Stomach (tissue), 9 donors: ENCODE data around the gene ANKRD6. TPM values are rescaled to one million over a fixed set of nuclear protein-coding genes. Genes with fewer than 3 reads are reported as not detected.

ENCODE experiments used
- DNase-seq, 2 donors: peaks; one replicate each; pipeline versions ENCODE4 v3.0.0 to v3.0.0-alpha.2; 2013 to 2019
- H3K27ac ChIP-seq, 5 donors: fragments of 200-600 bp in 4 of 5; sonication (generic) in 4 of 5; one replicate each; pipeline ENCODE4 v1.5.1; 2013 to 2019; ENCODE audit warnings: mild to moderate bottlenecking in 1 of 5, moderate library complexity in 1 of 5
- H3K27me3 ChIP-seq, 3 donors: fragments of 200-600 bp; sonication (generic); one replicate each; pipeline ENCODE4 v1.5.1; 2017 to 2019; ENCODE audit warnings: mixed run types in 1 of 3
- H3K36me3 ChIP-seq, 4 donors: fragments of 200-600 bp; sonication (generic); 1 replicate in 3 of 4; 2 replicates in 1 of 4; pipeline ENCODE4 v1.5.1; 2016 to 2019
- H3K4me1 ChIP-seq, 4 donors: fragments of 200-600 bp; sonication (generic); one replicate each; pipeline ENCODE4 v1.5.1; 2016 to 2019
- H3K4me3 ChIP-seq, 4 donors: fragments of 200-600 bp; sonication (generic) in 3 of 4; one replicate each; pipeline ENCODE4 v1.5.1; 2016 to 2019; ENCODE audit warnings: mild to moderate bottlenecking in 1 of 4
- H3K9me3 ChIP-seq, 4 donors: fragments of 200-600 bp; sonication (generic); one replicate each; pipeline ENCODE4 v1.5.1; 2016 to 2019
- CTCF ChIP-seq, 7 experiments: fragments of 450-650 bp in 4 of 7; fragments of 200-600 bp in 3 of 7; sonication (generic) in 3 of 7; IDR thresholded peaks; one replicate each; pipeline ENCODE4 v1.5.1; 2016 to 2019; ENCODE audit warnings: antibody characterized with exemption in 7 of 7, control low read depth in 2 of 7, mild to moderate bottlenecking in 1 of 7
- EP300 ChIP-seq: sonication (generic); formaldehyde crosslinking; IDR thresholded peaks from one replicate; pipeline ENCODE4 v1.6.1; 2017; ENCODE audit warnings: antibody characterized with exemption
- POLR2A ChIP-seq, 4 donors: fragments of 450-650 bp; IDR thresholded peaks; one replicate each; pipeline ENCODE4 v1.6.1; 2016; ENCODE audit warnings: antibody characterized with exemption in 4 of 4, control low read depth in 2 of 4, mild to moderate bottlenecking in 1 of 4, moderate library complexity in 1 of 4
- POLR2AphosphoS5 ChIP-seq, 3 donors: sonication (generic); formaldehyde crosslinking; IDR thresholded peaks; one replicate each; pipeline ENCODE4 v1.6.1; 2016; ENCODE audit warnings: antibody characterized with exemption in 3 of 3
- WGBS, 5 donors: extraction: QIAGEN DNeasy Blood & Tissue Kit in 3 of 5; methylation state at CpG; one replicate each; pipeline versions ENCODE4 v1.1.5 to v1.1.7; 2013 to 2018; 5-methylcytosine and 5-hydroxymethylcytosine counted together
- intact Hi-C: fragments of 100-400 bp; cut with DNase I; formaldehyde crosslinking; loops from one replicate; pipeline ENCODE4 v1.15.1; 2023; ENCODE audit warnings: low total_unique reads
- polyA plus RNA-seq, 3 donors: library from polyadenylated mRNA; stranded (reverse); fragments of 200-250 nt; gene quantifications; one replicate each; pipeline ENCODE4 v1.2.3, GENCODE V29; 2013
- total RNA-seq, 5 donors: library from RNA; depleted of rRNA; stranded (reverse); fragments of >200 nt; gene quantifications; one replicate each; pipeline versions ENCODE4 v1.1.0 to v1.2.3, GENCODE V29; 2014 to 2016
- donor health status: healthy with polysubstance abuse.
- donor health status: Bipolar disorder and iron deficiency.
- donor health status: healthy.

The ANKRD6 gene
- total and polyA plus RNA-seq, 8 donors, result 2.1 to 145 (median 6.1) TPM

- TF ChIP-seq POLR2A (IDR thresholded peaks at IDR 0.05) (no peak), EP300 (no peak), CTCF (IDR thresholded peaks at IDR 0.05) (no peak), POLR2AphosphoS5 (IDR thresholded peaks at IDR 0.05) (no peak)
- Histone ChIP-seq H3K4me1 (peaks cover 0 to 26% (median 21%) of the 10 kb centered on the region in 4 donors), H3K36me3 (no peaks in the 10 kb centered on the region), H3K27ac (peak overlapping the region in 2 of 5 donors; percentile 72 to 83), H3K9me3 (no peaks in the 10 kb centered on the region), H3K27me3 (peaks cover 0 to 19% (median 4%) of the 10 kb centered on the region in 3 donors), H3K4me3 (peak overlapping the region; percentile 66 to 91 (median 75))
- intact Hi-C loops, result no loop called here
- DNase-seq, result no peak
- 10 to 32% (median 20%) methylated on average over 4 of the region's 4 CpGs for WGBS, 5 donors
Observed at GRCh38 chr6:89410788-89411144, 22.2 kb upstream of the ANKRD6 start.

GRCh38 chr6:89411145-89412070 lies 21.5 kb upstream of the ANKRD6 start:
- Histone ChIP-seq H3K4me1 (peaks cover 0 to 26% (median 21%) of the 10 kb centered on the region in 4 donors), H3K36me3 (no peaks in the 10 kb centered on the region), H3K27ac (peak overlapping the region in 4 of 5 donors; percentile 46 to 83 (median 65)), H3K9me3 (no peaks in the 10 kb centered on the region), H3K4me3 (peak overlapping the region; percentile 66 to 91 (median 75)), H3K27me3 (peaks cover 0 to 19% (median 4%) of the 10 kb centered on the region in 3 donors)
- TF ChIP-seq CTCF (IDR thresholded peaks at IDR 0.05) (no peak), POLR2AphosphoS5 (IDR thresholded peaks at IDR 0.05) (no peak), POLR2A (IDR thresholded peaks at IDR 0.05) (no peak)
- intact Hi-C loops, result no loop called here
- peak; percentile 27 to 69 for DNase-seq
- WGBS, 5 donors, result 1 to 4% (median 1%) methylated on average over 11 to 93 of the region's 93 CpGs

- TF ChIP-seq POLR2AphosphoS5 (IDR thresholded peaks at IDR 0.05), result peak in 1 of 3 donors; percentile 19
- no peak for TF ChIP-seq CTCF (IDR thresholded peaks at IDR 0.05)
- Histone ChIP-seq H3K27me3 (peaks cover 0 to 19% (median 4%) of the 10 kb centered on the region in 3 donors), H3K36me3 (no peaks in the 10 kb centered on the region), H3K4me1 (peaks cover 0 to 26% (median 21%) of the 10 kb centered on the region in 4 donors), H3K4me3 (peak within 1 kb of the TSS; percentile 66 to 91 (median 75)), H3K9me3 (no peaks in the 10 kb centered on the region), H3K27ac (peak within 1 kb of the TSS in 4 of 5 donors; percentile 46 to 83 (median 65))
- 1 to 2% (median 1%) methylated on average over 11 to 81 of the region's 85 CpGs for WGBS, 5 donors
- DNase-seq, result peak; percentile 66 to 90
- intact Hi-C loops, result no loop called here
Observed at GRCh38 chr6:89412071-89413005, 20.6 kb upstream of the ANKRD6 start, which contains the start of gene RRAGD. TSS of gene RRAGD (minus strand) at chr6:89412273. CDS start at chr6:89411993, 280 bp downstream.

GRCh38 chr6:89413006-89413400 lies 19.9 kb upstream of the ANKRD6 start:
- peaks cover 0 to 26% (median 21%) of the 10 kb centered on the region in 4 donors for H3K4me1 ChIP-seq
- 13 to 29% (median 19%) methylated on average over 9 of the region's 9 CpGs for WGBS, 5 donors
- no peaks in the 10 kb centered on the region for H3K9me3 ChIP-seq
- H3K36me3 ChIP-seq, result no peaks in the 10 kb centered on the region
- H3K4me3 ChIP-seq, result peak overlapping the region; percentile 66 to 91 (median 75)
- no peak for TF ChIP-seq POLR2A (IDR thresholded peaks at IDR 0.05)
- no peak overlapping the region for H3K27ac ChIP-seq
- peaks cover 0 to 19% (median 4%) of the 10 kb centered on the region in 3 donors for H3K27me3 ChIP-seq
- intact Hi-C loops, result no loop called here
- peak; percentile 43 to 44 for DNase-seq
